Measurements from ENCODE around the gene RPS2. TPM values are rescaled to one million over a fixed set of nuclear protein-coding genes. Genes with fewer than 3 reads are reported as not detected.
A peak's percentile ranks its signal among the peaks of the same experiment; 100 is the strongest.

Gene RPS2
- total and polyA plus RNA-seq, 2 donors, result 2,266 to 2,485 TPM

DNA sequence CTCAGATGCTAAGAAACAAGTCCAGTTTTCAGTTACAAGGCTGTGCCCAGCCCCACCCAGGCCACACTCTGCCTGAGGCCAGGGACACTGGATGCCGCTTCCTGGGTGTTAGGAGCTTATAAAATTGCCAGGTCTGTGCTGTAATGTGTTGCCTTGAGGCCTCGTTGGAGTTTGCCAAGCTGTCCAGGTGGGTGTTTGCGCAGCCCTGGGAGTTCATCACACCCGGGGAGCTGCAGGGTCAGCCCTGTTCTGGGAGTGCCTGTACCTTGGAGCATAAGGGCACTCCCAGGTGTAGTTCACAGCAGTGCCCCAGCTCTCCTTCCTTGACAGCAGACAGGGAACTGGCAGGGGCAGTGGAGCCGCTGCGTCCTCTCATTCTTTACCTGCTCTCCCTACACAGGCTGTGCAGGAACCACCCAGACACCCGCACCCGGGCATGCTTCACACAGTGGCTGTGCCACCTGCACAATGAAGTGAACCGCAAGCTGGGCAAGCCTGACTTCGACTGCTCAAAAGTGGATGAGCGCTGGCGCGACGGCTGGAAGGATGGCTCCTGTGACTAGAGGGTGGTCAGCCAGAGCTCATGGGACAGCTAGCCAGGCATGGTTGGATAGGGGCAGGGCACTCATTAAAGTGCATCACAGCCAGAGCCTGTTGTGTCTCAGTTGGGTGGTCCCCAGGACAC is 21.0 kb upstream of the RPS2 start:
- Histone ChIP-seq H3K4me1 (ENCODE audit: control insufficient read depth in 2 of 2, insufficient read depth in 2 of 2, low read length in 2 of 2) (peaks cover 15 to 28% of the 10 kb centered on the region in 2 donors), H3K27me3 (ENCODE audit: control insufficient read depth in 2 of 2, insufficient read depth in 1 of 2, low read length in 1 of 2) (peaks cover 61 to 76% of the 10 kb centered on the region in 2 donors), H3K4me3 (ENCODE audit: low read length in 2 of 2) (no peak overlapping the region), H3K36me3 (ENCODE audit: control insufficient read depth in 2 of 2, insufficient read depth in 2 of 2, low read length in 1 of 2) (peaks cover 8 to 9% of the 10 kb centered on the region in 2 donors), H3K9me3 (ENCODE audit: control insufficient read depth in 2 of 2, insufficient read depth in 1 of 2, low read length in 1 of 2) (peaks cover 0 to 26% of the 10 kb centered on the region in 2 donors), H3K27ac (ENCODE audit: low read depth in 1 of 2, low read length in 1 of 2) (no peak overlapping the region)
- DNase-seq (ENCODE audit: low read depth in 6 of 9, low spot score in 9 of 9), result no peak
- 98% methylated on average over 14 of the region's 14 CpGs for WGBS

- WGBS, result 18% methylated on average over 58 of the region's 58 CpGs
- H3K4me1 ChIP-seq (ENCODE audit: control insufficient read depth in 2 of 2, insufficient read depth in 2 of 2, low read length in 2 of 2), result peaks cover 10 to 25% of the 10 kb centered on the region in 2 donors
- peaks cover 0 to 34% of the 10 kb centered on the region in 2 donors for H3K9me3 ChIP-seq (ENCODE audit: control insufficient read depth in 2 of 2, insufficient read depth in 1 of 2, low read length in 1 of 2)
- peak in 1 of 9 donors; percentile 20 for DNase-seq (ENCODE audit: low read depth in 6 of 9, low spot score in 9 of 9)
- H3K27ac ChIP-seq (ENCODE audit: low read depth in 1 of 2, low read length in 1 of 2), result peak overlapping the region in 1 of 2 donors; percentile 54
- H3K27me3 ChIP-seq (ENCODE audit: control insufficient read depth in 2 of 2, insufficient read depth in 1 of 2, low read length in 1 of 2), result peaks cover 61 to 78% of the 10 kb centered on the region in 2 donors
- peak overlapping the region; percentile 47 to 80 for H3K4me3 ChIP-seq (ENCODE audit: low read length in 2 of 2)
- H3K36me3 ChIP-seq (ENCODE audit: control insufficient read depth in 2 of 2, insufficient read depth in 2 of 2, low read length in 1 of 2), result peaks cover 8 to 9% of the 10 kb centered on the region in 2 donors
Measured at GRCh38 chr16:1984347-1985225, 20.0 kb upstream of the RPS2 start.

- Histone ChIP-seq H3K36me3 (ENCODE audit: control insufficient read depth in 2 of 2, insufficient read depth in 2 of 2, low read length in 1 of 2) (peaks cover 10% of the 10 kb centered on the region in 2 donors), H3K27ac (ENCODE audit: low read depth in 1 of 2, low read length in 1 of 2) (peak within 1 kb of the TSS in 1 of 2 donors; percentile 54), H3K4me3 (ENCODE audit: low read length in 2 of 2) (peak within 1 kb of the TSS; percentile 47 to 80), H3K27me3 (ENCODE audit: control insufficient read depth in 2 of 2, insufficient read depth in 1 of 2, low read length in 1 of 2) (peaks cover 61 to 78% of the 10 kb centered on the region in 2 donors), H3K4me1 (ENCODE audit: control insufficient read depth in 2 of 2, insufficient read depth in 2 of 2, low read length in 2 of 2) (peaks cover 10 to 22% of the 10 kb centered on the region in 2 donors), H3K9me3 (ENCODE audit: control insufficient read depth in 2 of 2, insufficient read depth in 1 of 2, low read length in 1 of 2) (peaks cover 2 to 26% of the 10 kb centered on the region in 2 donors)
- under 1% methylated on average over 109 of the region's 109 CpGs for WGBS
- peak in 2 of 9 donors; percentile 41 to 64 for DNase-seq (ENCODE audit: low read depth in 6 of 9, low spot score in 9 of 9)
Measured at GRCh38 chr16:1983544-1984346, 19.1 kb upstream of the RPS2 start, which contains the start of gene GFER. Gene GFER, plus strand, starts transcription at chr16:1984193. Its CDS starts 26 bp downstream, at chr16:1984219.

GRCh38 chr16:1982991-1983543 is 18.4 kb upstream of the RPS2 start:
- peaks cover 10 to 22% of the 10 kb centered on the region in 2 donors for H3K4me1 ChIP-seq (ENCODE audit: control insufficient read depth in 2 of 2, insufficient read depth in 2 of 2, low read length in 2 of 2)
- H3K4me3 ChIP-seq (ENCODE audit: low read length in 2 of 2), result peak overlapping the region in 1 of 2 donors; percentile 80
- WGBS, result 28% methylated on average over 19 of the region's 19 CpGs
- peaks cover 16 to 17% of the 10 kb centered on the region in 2 donors for H3K36me3 ChIP-seq (ENCODE audit: control insufficient read depth in 2 of 2, insufficient read depth in 2 of 2, low read length in 1 of 2)
- H3K9me3 ChIP-seq (ENCODE audit: control insufficient read depth in 2 of 2, insufficient read depth in 1 of 2, low read length in 1 of 2), result peaks cover 2 to 25% of the 10 kb centered on the region in 2 donors
- DNase-seq (ENCODE audit: low read depth in 6 of 9, low spot score in 9 of 9), result no peak
- H3K27ac ChIP-seq (ENCODE audit: low read depth in 1 of 2, low read length in 1 of 2), result no peak overlapping the region
- H3K27me3 ChIP-seq (ENCODE audit: control insufficient read depth in 2 of 2, insufficient read depth in 1 of 2, low read length in 1 of 2), result peaks cover 60 to 78% of the 10 kb centered on the region in 2 donors

- Histone ChIP-seq H3K27ac (ENCODE audit: low read depth in 1 of 2, low read length in 1 of 2) (no peak overlapping the region), H3K27me3 (ENCODE audit: control insufficient read depth in 2 of 2, insufficient read depth in 1 of 2, low read length in 1 of 2) (peaks cover 52 to 70% of the 10 kb centered on the region in 2 donors), H3K36me3 (ENCODE audit: control insufficient read depth in 2 of 2, insufficient read depth in 2 of 2, low read length in 1 of 2) (peaks cover 25 to 27% of the 10 kb centered on the region in 2 donors), H3K4me3 (ENCODE audit: low read length in 2 of 2) (no peak overlapping the region), H3K9me3 (ENCODE audit: control insufficient read depth in 2 of 2, insufficient read depth in 1 of 2, low read length in 1 of 2) (peaks cover 2 to 25% of the 10 kb centered on the region in 2 donors), H3K4me1 (ENCODE audit: control insufficient read depth in 2 of 2, insufficient read depth in 2 of 2, low read length in 2 of 2) (peaks cover 10 to 22% of the 10 kb centered on the region in 2 donors)
- WGBS, result 75% methylated on average over 5 of the region's 5 CpGs
- no peak for DNase-seq (ENCODE audit: low read depth in 6 of 9, low spot score in 9 of 9)
Measured at GRCh38 chr16:1982013-1982433, 17.4 kb upstream of the RPS2 start.

DNA sequence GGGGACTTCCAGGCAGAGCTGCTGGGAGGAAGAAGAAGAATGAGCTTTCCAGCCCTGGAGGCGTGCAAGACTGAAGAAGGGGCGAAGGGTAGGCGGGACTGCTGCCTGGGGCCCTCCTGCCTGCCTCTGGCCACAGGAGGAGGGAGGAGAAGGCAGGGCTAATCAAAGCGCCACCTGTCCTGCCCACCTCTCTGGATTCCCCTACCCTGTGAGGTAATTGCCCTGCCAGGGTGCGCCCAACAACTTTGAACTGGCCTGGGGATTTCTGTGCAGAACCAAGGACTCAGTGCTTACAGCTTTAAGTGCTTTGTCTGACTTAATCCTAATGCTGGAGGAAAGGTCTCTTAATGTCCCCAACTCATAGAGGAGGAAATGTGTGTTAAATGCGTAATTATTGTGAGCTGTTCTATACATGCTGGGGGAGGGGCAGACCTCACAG is 16.8 kb upstream of the RPS2 start, which contains the start of gene NOXO1:
Gene NOXO1, minus strand, starts transcription at position 72 of the 439 bp plus-strand sequence. CDS start 290 bp downstream, outside the sequence.
- DNase-seq (ENCODE audit: low read depth in 6 of 9, low spot score in 9 of 9), result no peak
- Histone ChIP-seq H3K27me3 (ENCODE audit: control insufficient read depth in 2 of 2, insufficient read depth in 1 of 2, low read length in 1 of 2) (peaks cover 52 to 66% of the 10 kb centered on the region in 2 donors), H3K4me1 (ENCODE audit: control insufficient read depth in 2 of 2, insufficient read depth in 2 of 2, low read length in 2 of 2) (peaks cover 10 to 22% of the 10 kb centered on the region in 2 donors), H3K4me3 (ENCODE audit: low read length in 2 of 2) (no peak within 1 kb of the TSS), H3K9me3 (ENCODE audit: control insufficient read depth in 2 of 2, insufficient read depth in 1 of 2, low read length in 1 of 2) (peaks cover 2 to 25% of the 10 kb centered on the region in 2 donors), H3K36me3 (ENCODE audit: control insufficient read depth in 2 of 2, insufficient read depth in 2 of 2, low read length in 1 of 2) (peaks cover 28 to 33% of the 10 kb centered on the region in 2 donors), H3K27ac (ENCODE audit: low read depth in 1 of 2, low read length in 1 of 2) (no peak within 1 kb of the TSS)
- 44% methylated on average over 6 of the region's 6 CpGs for WGBS

- H3K36me3 ChIP-seq (ENCODE audit: control insufficient read depth in 2 of 2, insufficient read depth in 2 of 2, low read length in 1 of 2), result peaks cover 29 to 33% of the 10 kb centered on the region in 2 donors
Measured at GRCh38 chr16:1980770-1981087, 16.1 kb upstream of the RPS2 start.

More at GRCh38 chr16:1980770-1981087, 16.1 kb upstream of the RPS2 start:
- whole genome bisulfite sequencing, result 35% methylated on average over 16 of the region's 16 CpGs
- H3K9me3 ChIP-seq (ENCODE audit: control insufficient read depth in 2 of 2, insufficient read depth in 1 of 2, low read length in 1 of 2), result peaks cover 2 to 25% of the 10 kb centered on the region in 2 donors
- no peak overlapping the region for H3K27ac ChIP-seq (ENCODE audit: low read depth in 1 of 2, low read length in 1 of 2)
- no peak for DNase-seq (ENCODE audit: low read depth in 6 of 9, low spot score in 9 of 9)
- H3K4me1 ChIP-seq (ENCODE audit: control insufficient read depth in 2 of 2, insufficient read depth in 2 of 2, low read length in 2 of 2), result peaks cover 10 to 22% of the 10 kb centered on the region in 2 donors
- H3K4me3 ChIP-seq (ENCODE audit: low read length in 2 of 2), result no peak overlapping the region
- H3K27me3 ChIP-seq (ENCODE audit: control insufficient read depth in 2 of 2, insufficient read depth in 1 of 2, low read length in 1 of 2), result peaks cover 52 to 66% of the 10 kb centered on the region in 2 donors
